Measurements from ENCODE around the gene HIRIP3. TPM values are rescaled to one million over a fixed set of nuclear protein-coding genes. Genes with fewer than 3 reads are reported as not detected.

The HIRIP3 gene
- total and polyA plus RNA-seq, 2 of the 4 experiments (the other 2 are of a cell fraction) = 5.0 to 10.5 TPM

- TF ChIP-seq MXI1 (IDR thresholded peaks at IDR 0.05; ENCODE audit: borderline replicate concordance, low read depth, low read length) (no peak), NFE2L2 (IDR thresholded peaks at IDR 0.05; ENCODE audit: low read depth, low read length) (no peak), FOS (IDR thresholded peaks at IDR 0.05; ENCODE audit: low read depth, low read length) (no peak), ELK1 (IDR thresholded peaks at IDR 0.05; ENCODE audit: borderline replicate concordance, low read depth, low read length) (no peak), POLR2A (IDR thresholded peaks at IDR 0.05; ENCODE audit: low read depth, low read length) (no peak), RCOR1 (IDR thresholded peaks at IDR 0.05; ENCODE audit: insufficient replicate concordance, low read length) (no peak), CEBPB (IDR thresholded peaks at IDR 0.05; ENCODE audit: low read depth, low read length) (no peak), RFX5 (IDR thresholded peaks at IDR 0.05; ENCODE audit: low read depth, low read length) (no peak)
- POLR2A ChIA-PET (ENCODE audit: unreplicated experiment) = interaction anchor here (0.6 kb wide), 1 partner anchor 155 kb away, joined by 3 read pairs; no protein-coding TSS in a partner anchor
- WGBS, 2 experiments (ENCODE audit: extremely low coverage in 2 of 2, insufficient read length in 1 of 2) = no CpG with 5 or more reads among the region's 6 CpGs
Observed at GRCh38 chr16:30022887-30023286, 27.5 kb upstream of the HIRIP3 start, which contains the start of gene C16orf92. Gene C16orf92, plus strand, starts transcription at chr16:30023198. Its CDS starts 143 bp downstream, at chr16:30023341.

More at GRCh38 chr16:30022887-30023286, 27.5 kb upstream of the HIRIP3 start, which contains the start of gene C16orf92:
- Histone ChIP-seq H4K5ac (ENCODE audit: low read depth, low read length) (no peak within 1 kb of the TSS), H3K4me2 (ENCODE audit: low read depth, low read length) (no peak within 1 kb of the TSS), H2BK5ac (ENCODE audit: low read depth, low read length, poor library complexity, severe bottlenecking) (no peak within 1 kb of the TSS), H3K9me1 (ENCODE audit: insufficient read depth, low read length) (no peaks in the 10 kb centered on the region), H4K20me1 (ENCODE audit: insufficient read depth, low read length) (no peaks in the 10 kb centered on the region), H3K23ac (ENCODE audit: low read depth, low read length) (no peak within 1 kb of the TSS), H4K8ac (ENCODE audit: low read depth in 2 of 2, low read length in 2 of 2) (no peak within 1 kb of the TSS), H2BK20ac (ENCODE audit: low read depth, low read length) (no peak within 1 kb of the TSS), H3K4ac (ENCODE audit: low read depth, low read length) (no peak within 1 kb of the TSS), H3K36me3 (ENCODE audit: control insufficient read depth, insufficient read depth, low read length) (no peaks in the 10 kb centered on the region), H2BK120ac (ENCODE audit: low read depth, low read length) (no peak within 1 kb of the TSS), H3K9ac (ENCODE audit: low read depth, low read length) (no peak within 1 kb of the TSS), H3K9me3 (ENCODE audit: control insufficient read depth, insufficient read depth, low read length) (no peaks in the 10 kb centered on the region), H3K14ac (replicated peaks; ENCODE audit: low read depth, low read length) (no peak within 1 kb of the TSS), H3K4me3 (ENCODE audit: insufficient read depth, low read depth, low read length) (no peak within 1 kb of the TSS), H3K4me1 (ENCODE audit: control insufficient read depth, insufficient read depth, low read length) (no peaks in the 10 kb centered on the region), H3K27me3 (ENCODE audit: control insufficient read depth, insufficient read depth, low read length) (peaks cover 35% of the 10 kb centered on the region), H2AFZ (replicated peaks; ENCODE audit: low read length, poor library complexity) (no peak within 1 kb of the TSS), H3K79me1 (ENCODE audit: low read depth in 1 of 2, low read length in 2 of 2) (no peaks in the 10 kb centered on the region), H3K56ac (ENCODE audit: extremely low read depth, insufficient read depth, low read length) (no peak within 1 kb of the TSS), H3K27ac (ENCODE audit: insufficient read depth, low read length) (no peak within 1 kb of the TSS), H2AK5ac (ENCODE audit: low read depth, low read length) (no peak within 1 kb of the TSS), H2AK9ac (replicated peaks; ENCODE audit: low read depth, low read length, poor library complexity) (no peak within 1 kb of the TSS), H4K91ac (ENCODE audit: insufficient read depth, low read depth, low read length) (no peak within 1 kb of the TSS), H2BK15ac (ENCODE audit: low read depth, low read length) (no peak within 1 kb of the TSS), H3K18ac (ENCODE audit: low read depth, low read length) (no peak within 1 kb of the TSS)
- in situ Hi-C loops (cut with MboI; ENCODE audit: low sequenced_read_pairs) (loop anchor here (10.0 kb wide), 1 partner anchor 328 kb away; no protein-coding TSS in a partner anchor), dilution Hi-C loops (cut with HindIII; ENCODE audit: low sequenced_read_pairs, unreplicated experiment) (no loop called here), intact Hi-C loops (cut with micrococcal nuclease) (loop anchor here (5.0 kb wide), 1 partner anchor 206 kb away; the partner anchor contains the start of gene PAGR1)
- DNase-seq (no peak), ATAC-seq (ENCODE audit: low read depth) (no peak)
- no TSS peak for BruUV-seq (replicated peaks)
- CTCF ChIA-PET = no interaction called here
